Uterus (tissue), 4 donors: ENCODE data around the gene TNS2. TPM values are rescaled to one million over a fixed set of nuclear protein-coding genes. Genes with fewer than 3 reads are reported as not detected.

Experiments used
- DNase-seq, 2 donors: peaks; one replicate each; pipeline ENCODE4 v3.0.0-alpha.2; 2019 to 2020
- H3K27ac ChIP-seq, 2 donors: fragments of 200-600 bp; sonication (generic); 1 replicate in 1 of 2; 2 replicates in 1 of 2; pipeline ENCODE4 v1.5.1; 2016 to 2018
- H3K27me3 ChIP-seq, 2 donors: fragments of 200-600 bp; sonication (generic); one replicate each; pipeline ENCODE4 v1.5.1; 2018 to 2019; ENCODE audit warnings: control low read depth in 1 of 2
- H3K36me3 ChIP-seq, 2 donors: fragments of 200-600 bp; sonication (generic); one replicate each; pipeline ENCODE4 v1.5.1; 2019; ENCODE audit warnings: control low read depth in 1 of 2
- H3K4me1 ChIP-seq, 2 donors: fragments of 200-600 bp; sonication (generic); one replicate each; pipeline ENCODE4 v1.5.1; 2018 to 2019; ENCODE audit warnings: control low read depth in 1 of 2
- H3K4me3 ChIP-seq, 2 donors: fragments of 200-600 bp; sonication (generic); 1 replicate in 1 of 2; 2 replicates in 1 of 2; pipeline ENCODE4 v1.5.1; 2018 to 2019; ENCODE audit warnings: mild to moderate bottlenecking in 1 of 2
- H3K9me3 ChIP-seq, 2 donors: fragments of 200-600 bp; sonication (generic); one replicate each; pipeline ENCODE4 v1.5.1; 2019; ENCODE audit warnings: control low read depth in 1 of 2
- POLR2A ChIP-seq, 2 donors: fragments of 450-650 bp; IDR thresholded peaks; one replicate each; pipeline ENCODE4 v1.6.1; 2016; ENCODE audit warnings: antibody characterized with exemption in 2 of 2, mild to moderate bottlenecking in 1 of 2, moderate library complexity in 1 of 2
- intact Hi-C: fragments of 100-400 bp; cut with DNase I; formaldehyde crosslinking; loops from one replicate; pipeline ENCODE4 v1.15.1; 2023; ENCODE audit warnings: low total_unique reads
- total RNA-seq, 4 donors: library from RNA; depleted of rRNA in 3 of 4; stranded (reverse); fragments of >200 nt in 3 of 4; gene quantifications; one replicate each; pipeline versions ENCODE4 v1.1.0 to v1.2.4, GENCODE V29; 2014 to 2023
- TF ChIP-seq, protein P1 (sequence below), 4 experiments: fragments of 200-600 bp in 2 of 4; fragments of 450-650 bp in 2 of 4; sonication (generic) in 2 of 4; IDR thresholded peaks; one replicate each; pipeline ENCODE4 v1.5.1; 2016 to 2019; ENCODE audit warnings: antibody characterized with exemption in 4 of 4, mild to moderate bottlenecking in 2 of 4, moderate library complexity in 1 of 4
- donor health status: DM: yes; HTN: yes; CAD: no.

The TNS2 gene
- total RNA-seq, 4 donors from 2014 or later = 64.0 to 394 (median 112) TPM

DNA sequence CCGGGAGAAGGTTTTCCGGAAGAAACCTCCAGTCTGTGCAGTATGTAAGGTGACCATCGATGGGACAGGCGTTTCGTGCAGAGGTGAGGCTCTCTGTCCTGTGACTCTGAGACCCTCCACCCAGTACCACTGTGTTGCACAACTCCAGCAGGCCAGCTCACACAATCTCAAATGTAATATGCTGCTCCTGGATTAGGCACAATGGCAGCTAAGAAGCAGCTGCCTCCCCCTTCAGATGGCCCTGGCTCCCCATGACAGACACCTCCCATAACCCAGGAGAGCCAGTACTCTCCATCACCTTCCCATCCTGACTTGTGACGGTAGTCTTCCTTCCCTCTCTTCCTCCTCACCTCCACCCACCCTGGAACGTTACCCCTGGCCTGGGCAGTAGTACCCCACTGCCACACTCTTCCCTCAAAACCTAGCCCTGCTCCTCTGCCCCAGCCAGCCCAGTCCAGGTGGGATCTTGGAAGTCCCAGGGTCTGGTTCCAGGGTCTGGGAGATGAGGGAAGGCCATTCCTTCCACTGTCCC, 2.1 kb downstream of the TNS2 start:
- Histone ChIP-seq H3K27ac (peak overlapping the region; percentile 99), H3K36me3 (no peaks in the 10 kb centered on the region), H3K27me3 (no peaks in the 10 kb centered on the region), H3K4me1 (peaks cover 0 to 23% of the 10 kb centered on the region in 2 donors), H3K9me3 (no peaks in the 10 kb centered on the region), H3K4me3 (peak overlapping the region; percentile 59 to 76)
- intact Hi-C loops = no loop called here
- TF ChIP-seq, protein P1, sequence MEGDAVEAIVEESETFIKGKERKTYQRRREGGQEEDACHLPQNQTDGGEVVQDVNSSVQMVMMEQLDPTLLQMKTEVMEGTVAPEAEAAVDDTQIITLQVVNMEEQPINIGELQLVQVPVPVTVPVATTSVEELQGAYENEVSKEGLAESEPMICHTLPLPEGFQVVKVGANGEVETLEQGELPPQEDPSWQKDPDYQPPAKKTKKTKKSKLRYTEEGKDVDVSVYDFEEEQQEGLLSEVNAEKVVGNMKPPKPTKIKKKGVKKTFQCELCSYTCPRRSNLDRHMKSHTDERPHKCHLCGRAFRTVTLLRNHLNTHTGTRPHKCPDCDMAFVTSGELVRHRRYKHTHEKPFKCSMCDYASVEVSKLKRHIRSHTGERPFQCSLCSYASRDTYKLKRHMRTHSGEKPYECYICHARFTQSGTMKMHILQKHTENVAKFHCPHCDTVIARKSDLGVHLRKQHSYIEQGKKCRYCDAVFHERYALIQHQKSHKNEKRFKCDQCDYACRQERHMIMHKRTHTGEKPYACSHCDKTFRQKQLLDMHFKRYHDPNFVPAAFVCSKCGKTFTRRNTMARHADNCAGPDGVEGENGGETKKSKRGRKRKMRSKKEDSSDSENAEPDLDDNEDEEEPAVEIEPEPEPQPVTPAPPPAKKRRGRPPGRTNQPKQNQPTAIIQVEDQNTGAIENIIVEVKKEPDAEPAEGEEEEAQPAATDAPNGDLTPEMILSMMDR (IDR thresholded peaks at IDR 0.05) = no peak
- TF ChIP-seq POLR2A (IDR thresholded peaks at IDR 0.05) = no peak
- DNase-seq = peak in 1 of 2 donors; percentile 29

- H3K4me3 ChIP-seq = peak overlapping the region; percentile 59 to 76
These were observed 2.8 kb downstream of the TNS2 start for GRCh38 chr12:53052419-53053217.

GRCh38 chr12:53053218-53054111, 3.6 kb downstream of the TNS2 start:
- no peaks in the 10 kb centered on the region for H3K9me3 ChIP-seq
- no peak for TF ChIP-seq POLR2A (IDR thresholded peaks at IDR 0.05)
- TF ChIP-seq, protein P1 (IDR thresholded peaks at IDR 0.05) = peak; percentile 44 to 70 (median 58)
- H3K27me3 ChIP-seq = no peaks in the 10 kb centered on the region
- H3K4me3 ChIP-seq = peak overlapping the region; percentile 59 to 76
- peaks cover 0 to 19% of the 10 kb centered on the region in 2 donors for H3K4me1 ChIP-seq
- peak; percentile 57 to 71 for DNase-seq
- intact Hi-C loops = no loop called here
- H3K27ac ChIP-seq = peak overlapping the region; percentile 99
- no peaks in the 10 kb centered on the region for H3K36me3 ChIP-seq

More at GRCh38 chr12:53052419-53053217, 2.8 kb downstream of the TNS2 start:
- intact Hi-C loops = no loop called here
- Histone ChIP-seq H3K36me3 (no peaks in the 10 kb centered on the region), H3K9me3 (no peaks in the 10 kb centered on the region), H3K27ac (peak overlapping the region; percentile 99), H3K4me1 (peaks cover 0 to 23% of the 10 kb centered on the region in 2 donors), H3K27me3 (no peaks in the 10 kb centered on the region)
- DNase-seq = peak; percentile 92
- TF ChIP-seq POLR2A (IDR thresholded peaks at IDR 0.05) = peak in 1 of 2 donors; percentile 10
- TF ChIP-seq, protein P1 (IDR thresholded peaks at IDR 0.05) = no peak

- no peaks in the 10 kb centered on the region for H3K27me3 ChIP-seq
- intact Hi-C loops = no loop called here
- no peaks in the 10 kb centered on the region for H3K36me3 ChIP-seq
- peak overlapping the region; percentile 99 for H3K27ac ChIP-seq
- no peaks in the 10 kb centered on the region for H3K9me3 ChIP-seq
- TF ChIP-seq, protein P1 (IDR thresholded peaks at IDR 0.05) = peak in 1 of 4 experiments; percentile 23
- TF ChIP-seq POLR2A (IDR thresholded peaks at IDR 0.05) = peak; percentile 68 to 84
- peak; percentile 94 to 96 for DNase-seq
- H3K4me3 ChIP-seq = peak overlapping the region; percentile 45
- peaks cover 0 to 13% of the 10 kb centered on the region in 2 donors for H3K4me1 ChIP-seq
These were observed 4.4 kb downstream of the TNS2 start for GRCh38 chr12:53054112-53054878.
